Aorta (tissue), 5 donors: ENCODE measurements around the gene OR2C1. TPM values are rescaled to one million over a fixed set of nuclear protein-coding genes. Genes with fewer than 3 reads are reported as not detected.

ENCODE experiments used
- ATAC-seq: fragments of 200-7000 bp; cut with Tn5 transposase; one replicate; pipeline ENCODE4 v1.9.1; 2022; ENCODE audit warnings: moderate library complexity; ENCODE audit not compliant: low FRiP score
- DNase-seq, 2 donors: peaks; one replicate each; pipeline ENCODE4 v3.0.0-alpha.2; 2020
- H3K27ac ChIP-seq, 2 donors: one replicate each; pipeline ENCODE4 v1.5.1; 2013; ENCODE audit warnings: low read length in 2 of 2, mild to moderate bottlenecking in 2 of 2, moderate library complexity in 2 of 2, control low read depth in 1 of 2, inconsistent platforms in 1 of 2, low read depth in 1 of 2
- H3K27me3 ChIP-seq, 2 donors: one replicate each; pipeline ENCODE4 v1.6.1; 2013; ENCODE audit warnings: control low read depth in 1 of 2, low read length in 1 of 2, mild to moderate bottlenecking in 1 of 2, moderate library complexity in 1 of 2; ENCODE audit not compliant: insufficient read depth in 2 of 2, control insufficient read depth in 1 of 2
- H3K36me3 ChIP-seq, 2 donors: one replicate each; pipeline ENCODE4 v1.6.1; 2013; ENCODE audit warnings: control low read depth in 1 of 2, low read length in 1 of 2, mild to moderate bottlenecking in 1 of 2; ENCODE audit not compliant: insufficient read depth in 2 of 2, control insufficient read depth in 1 of 2
- H3K4me1 ChIP-seq, 2 donors: one replicate each; pipeline ENCODE4 v1.6.1; 2013; ENCODE audit warnings: low read length in 2 of 2, control low read depth in 1 of 2, mild to moderate bottlenecking in 1 of 2, moderate library complexity in 1 of 2; ENCODE audit not compliant: insufficient read depth in 2 of 2, control insufficient read depth in 1 of 2
- H3K4me3 ChIP-seq, 2 donors: one replicate each; pipeline ENCODE4 v1.5.1; 2013; ENCODE audit warnings: low read length in 2 of 2, control low read depth in 1 of 2, mild to moderate bottlenecking in 1 of 2
- H3K9me3 ChIP-seq: one replicate; pipeline ENCODE4 v1.6.1; 2013; ENCODE audit warnings: mild to moderate bottlenecking, low read length; ENCODE audit not compliant: control insufficient read depth
- WGBS, 2 donors: extraction: QIAGEN DNeasy Blood & Tissue Kit; methylation state at CpG; one replicate each; pipeline ENCODE4 v1.1.7; 2013; 5-methylcytosine and 5-hydroxymethylcytosine counted together
- intact Hi-C, 2 donors: fragments of 100-400 bp; cut with DNase I; formaldehyde crosslinking; loops; one replicate each; pipeline versions ENCODE4 v1.14.2 to v1.15.0; 2022
- long read RNA-seq, 2 donors: library from polyadenylated mRNA; unstranded; transcript quantifications; one replicate each; pipeline ENCODE4 v2.0.0, GENCODE V29; 2020 to 2021
- polyA plus RNA-seq, 2 donors: library from polyadenylated mRNA; stranded (reverse); fragments of 200-250 nt; gene quantifications; one replicate each; pipeline ENCODE4 v1.2.3, GENCODE V29; 2013
- total RNA-seq, 2 donors: library from RNA; stranded (reverse); fragmentation: NEBNext Ultra II Directional; extraction: Animal tissue kit (Norgen Biotek cat#: 25700); gene quantifications; one replicate each; pipeline ENCODE4 v1.2.1, GENCODE V29; 2021
- donor health status: healthy with polysubstance abuse.
- donor health status: Bipolar disorder and iron deficiency.
- donor health status: DM: no; HTN: no; CAD: no.
- donor health status: DM: no; HTN: no; CAD: no.
- donor health status: DM: yes; HTN: yes; CAD: no.

Gene OR2C1
- total RNA-seq (not detected), polyA plus RNA-seq (not detected)
- long read RNA-seq, donor 1, result 0 reads
- long read RNA-seq, donor 2, result 0 reads

GRCh38 chr16:3355589-3355988 is at the start of gene OR2C1:
Gene OR2C1, plus strand, starts transcription at chr16:3355889. Its CDS starts 52 bp downstream, at chr16:3355941.
- Histone ChIP-seq H3K27me3 (no peaks in the 10 kb centered on the region), H3K27ac (no peak within 1 kb of the TSS), H3K4me1 (no peaks in the 10 kb centered on the region), H3K4me3 (no peak within 1 kb of the TSS), H3K36me3 (no peaks in the 10 kb centered on the region), H3K9me3 (peaks cover 1% of the 10 kb centered on the region)
- no peak for DNase-seq
- intact Hi-C loops, result no loop called here
- WGBS, 2 donors, result 67 to 75% methylated on average over 3 of the region's 3 CpGs
- ATAC-seq, result no peak

- DNase-seq (no peak), ATAC-seq (no peak)
- intact Hi-C loops, result no loop called here
- peak overlapping the region; percentile 36 to 67 for H3K4me3 ChIP-seq
- H3K27me3 ChIP-seq, result no peaks in the 10 kb centered on the region
- H3K9me3 ChIP-seq, result peaks cover 12% of the 10 kb centered on the region
- WGBS, 2 donors, result 57 to 60% methylated on average over 11 of the region's 11 CpGs
- no peaks in the 10 kb centered on the region for H3K4me1 ChIP-seq
- peaks cover 8 to 9% of the 10 kb centered on the region in 2 donors for H3K36me3 ChIP-seq
- H3K27ac ChIP-seq, result peak overlapping the region in 1 of 2 donors; percentile 60
These were observed 49.6 kb upstream of the OR2C1 start for GRCh38 chr16:3306078-3306477.

- H3K27me3 ChIP-seq, result no peaks in the 10 kb centered on the region
- peaks cover 32% of the 10 kb centered on the region for H3K9me3 ChIP-seq
- peaks cover 17 to 29% of the 10 kb centered on the region in 2 donors for H3K36me3 ChIP-seq
- DNase-seq (no peak), ATAC-seq (no peak)
- WGBS, 2 donors, result 93 to 97% methylated on average over 4 of the region's 4 CpGs
- intact Hi-C loops, result no loop called here
- H3K4me3 ChIP-seq, result no peak overlapping the region
- no peaks in the 10 kb centered on the region for H3K4me1 ChIP-seq
- no peak overlapping the region for H3K27ac ChIP-seq
These were observed 44.2 kb upstream of the OR2C1 start for GRCh38 chr16:3311496-3311895.

- Histone ChIP-seq H3K27ac (no peak overlapping the region), H3K4me1 (no peaks in the 10 kb centered on the region), H3K9me3 (peaks cover 32% of the 10 kb centered on the region), H3K4me3 (peak overlapping the region in 1 of 2 donors; percentile 36), H3K27me3 (no peaks in the 10 kb centered on the region), H3K36me3 (peaks cover 13 to 36% of the 10 kb centered on the region in 2 donors)
- DNase-seq (no peak), ATAC-seq (no peak)
- intact Hi-C loops, result no loop called here
- WGBS, 2 donors, result 97 to 100% methylated on average over 3 of the region's 3 CpGs
These were observed 38.2 kb upstream of the OR2C1 start for GRCh38 chr16:3317315-3317999.

- Histone ChIP-seq H3K4me1 (no peaks in the 10 kb centered on the region), H3K4me3 (no peak overlapping the region), H3K27ac (no peak overlapping the region), H3K9me3 (peaks cover 16% of the 10 kb centered on the region), H3K36me3 (peaks cover 3 to 12% of the 10 kb centered on the region in 2 donors), H3K27me3 (no peaks in the 10 kb centered on the region)
- whole genome bisulfite sequencing, 2 donors, result 68 to 70% methylated on average over 2 of the region's 2 CpGs
- intact Hi-C loops, result no loop called here
- ATAC-seq (no peak), DNase-seq (no peak)
These were observed 33.9 kb upstream of the OR2C1 start for GRCh38 chr16:3321816-3322215.

- Histone ChIP-seq H3K4me3 (no peak overlapping the region), H3K27me3 (no peaks in the 10 kb centered on the region), H3K27ac (no peak overlapping the region), H3K36me3 (no peaks in the 10 kb centered on the region), H3K9me3 (peaks cover 3% of the 10 kb centered on the region), H3K4me1 (no peaks in the 10 kb centered on the region)
- no peak for ATAC-seq
- WGBS, 2 donors, result 81 to 84% methylated on average over 4 of the region's 4 CpGs
- intact Hi-C loops, result no loop called here
- no peak for DNase-seq
These were observed 28.2 kb upstream of the OR2C1 start for GRCh38 chr16:3327514-3327913.

GRCh38 chr16:3328104-3328503 is 27.6 kb upstream of the OR2C1 start:
- DNase-seq, result no peak
- Histone ChIP-seq H3K27ac (no peak overlapping the region), H3K27me3 (no peaks in the 10 kb centered on the region), H3K9me3 (peaks cover 2% of the 10 kb centered on the region), H3K4me3 (no peak overlapping the region), H3K36me3 (no peaks in the 10 kb centered on the region), H3K4me1 (no peaks in the 10 kb centered on the region)
- 30 to 32% methylated on average over 3 of the region's 3 CpGs for WGBS, 2 donors
- intact Hi-C loops, result no loop called here
- ATAC-seq, result no peak

GRCh38 chr16:3328643-3329042 is 27.0 kb upstream of the OR2C1 start:
- DNase-seq, result no peak
- no peaks in the 10 kb centered on the region for H3K27me3 ChIP-seq
- ATAC-seq, result no peak
- intact Hi-C loops, result no loop called here
- H3K36me3 ChIP-seq, result no peaks in the 10 kb centered on the region
- H3K4me3 ChIP-seq, result no peak overlapping the region
- peaks cover under 1% of the 10 kb centered on the region for H3K9me3 ChIP-seq
- no peak overlapping the region for H3K27ac ChIP-seq
- WGBS, 2 donors, result 56 to 67% methylated on average over 2 of the region's 2 CpGs
- H3K4me1 ChIP-seq, result no peaks in the 10 kb centered on the region

GRCh38 chr16:3346041-3346440 is 9.6 kb upstream of the OR2C1 start:
- Histone ChIP-seq H3K27me3 (no peaks in the 10 kb centered on the region), H3K4me1 (no peaks in the 10 kb centered on the region), H3K36me3 (no peaks in the 10 kb centered on the region), H3K4me3 (no peak overlapping the region), H3K27ac (no peak overlapping the region), H3K9me3 (peaks cover 1% of the 10 kb centered on the region)
- DNase-seq, result no peak
- ATAC-seq, result no peak
- intact Hi-C loops, result no loop called here
- 48 to 52% methylated on average over 2 of the region's 2 CpGs for WGBS, 2 donors
